GM19351 (cell line): ENCODE results near the gene ANAPC13.

Source experiments
- ATAC-seq: cut with Tn5 transposase; IDR thresholded peaks from one replicate; pipeline ENCODE4 v1.9.1; 2021; ENCODE audit warnings: mild to moderate bottlenecking, moderate library complexity; ENCODE audit not compliant: unreplicated experiment

ANAPC13 gene

GRCh38 chr3:134457376-134458074 is 28.3 kb downstream of the ANAPC13 start:
- no peak for ATAC-seq

- ATAC-seq: no peak
Observed at GRCh38 chr3:134453631-134454030, 32.2 kb downstream of the ANAPC13 start.

- no peak for ATAC-seq
Observed at GRCh38 chr3:134449951-134450350, 35.8 kb downstream of the ANAPC13 start.

- no peak for ATAC-seq
Observed at GRCh38 chr3:134449277-134449676, 36.5 kb downstream of the ANAPC13 start.

GRCh38 chr3:134448664-134449063 is 37.1 kb downstream of the ANAPC13 start:
- no peak for ATAC-seq

GRCh38 chr3:134447351-134447750 is 38.4 kb downstream of the ANAPC13 start:
- ATAC-seq: no peak

GRCh38 chr3:134446800-134447199 is 39.0 kb downstream of the ANAPC13 start:
- ATAC-seq: no peak

GRCh38 chr3:134445636-134446035 is 40.1 kb downstream of the ANAPC13 start:
- no peak for ATAC-seq

- ATAC-seq: no peak
Observed at GRCh38 chr3:134445095-134445494, 40.7 kb downstream of the ANAPC13 start.

- no peak for ATAC-seq
Observed at GRCh38 chr3:134441821-134442220, 44.0 kb downstream of the ANAPC13 start.

GRCh38 chr3:134441321-134441720 is 44.5 kb downstream of the ANAPC13 start:
- ATAC-seq: no peak

- ATAC-seq: no peak
Observed at GRCh38 chr3:134437211-134437752, 48.5 kb downstream of the ANAPC13 start.

- ATAC-seq: no peak
Observed at GRCh38 chr3:134432236-134432635, 53.5 kb downstream of the ANAPC13 start.

- ATAC-seq: no peak
Observed at GRCh38 chr3:134430950-134431445, 54.8 kb downstream of the ANAPC13 start.

GRCh38 chr3:134430174-134430573 is 55.6 kb downstream of the ANAPC13 start:
- ATAC-seq: no peak

- no peak for ATAC-seq
Observed at GRCh38 chr3:134428401-134428800, 57.4 kb downstream of the ANAPC13 start.
